Measurements from ENCODE around the gene MAGI2.
"Not testable (repeated sequence)": the region's sequence is repeated elsewhere in the genome, so short reads cannot be mapped to it uniquely, and the experiment has no call there.

DNA sequence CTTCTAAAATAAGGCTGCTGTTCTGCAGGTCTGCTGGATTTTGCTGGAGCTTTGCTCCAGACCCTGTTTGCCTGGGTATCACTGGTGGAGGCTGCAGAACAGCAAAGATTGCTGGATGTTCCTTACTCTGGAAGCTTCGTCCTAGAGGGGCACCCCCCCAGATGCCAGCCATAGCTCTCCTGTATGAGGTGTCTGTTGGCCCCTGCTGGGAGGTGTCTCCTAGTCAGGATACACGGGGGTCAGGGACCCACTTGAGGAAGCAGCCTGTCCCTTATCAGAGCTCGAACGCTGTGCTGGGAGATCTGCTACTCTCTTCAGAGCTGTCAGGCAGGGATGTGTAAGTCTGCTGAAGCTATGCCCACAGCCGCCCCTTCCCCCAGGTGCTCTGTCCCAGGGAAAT, 382.3 kb downstream of the MAGI2 start:
- TF ChIP-seq, protein P1, sequence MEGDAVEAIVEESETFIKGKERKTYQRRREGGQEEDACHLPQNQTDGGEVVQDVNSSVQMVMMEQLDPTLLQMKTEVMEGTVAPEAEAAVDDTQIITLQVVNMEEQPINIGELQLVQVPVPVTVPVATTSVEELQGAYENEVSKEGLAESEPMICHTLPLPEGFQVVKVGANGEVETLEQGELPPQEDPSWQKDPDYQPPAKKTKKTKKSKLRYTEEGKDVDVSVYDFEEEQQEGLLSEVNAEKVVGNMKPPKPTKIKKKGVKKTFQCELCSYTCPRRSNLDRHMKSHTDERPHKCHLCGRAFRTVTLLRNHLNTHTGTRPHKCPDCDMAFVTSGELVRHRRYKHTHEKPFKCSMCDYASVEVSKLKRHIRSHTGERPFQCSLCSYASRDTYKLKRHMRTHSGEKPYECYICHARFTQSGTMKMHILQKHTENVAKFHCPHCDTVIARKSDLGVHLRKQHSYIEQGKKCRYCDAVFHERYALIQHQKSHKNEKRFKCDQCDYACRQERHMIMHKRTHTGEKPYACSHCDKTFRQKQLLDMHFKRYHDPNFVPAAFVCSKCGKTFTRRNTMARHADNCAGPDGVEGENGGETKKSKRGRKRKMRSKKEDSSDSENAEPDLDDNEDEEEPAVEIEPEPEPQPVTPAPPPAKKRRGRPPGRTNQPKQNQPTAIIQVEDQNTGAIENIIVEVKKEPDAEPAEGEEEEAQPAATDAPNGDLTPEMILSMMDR (conservative IDR thresholded peaks at IDR 0.05 in 1 of 2, IDR thresholded peaks at IDR 0.05 in 1 of 2; ENCODE audit: extremely low read depth in 1 of 2, insufficient read depth in 1 of 2, low read depth in 1 of 2, low read length in 2 of 2) = not testable (repeated sequence)
- TF ChIP-seq EZH2 (IDR thresholded peaks at IDR 0.05; ENCODE audit: borderline replicate concordance, low read length) = not testable (repeated sequence)
